Muscle of leg (tissue), 16 donors: ENCODE data around the gene CDY1B. TPM values are rescaled to one million over a fixed set of nuclear protein-coding genes. Genes with fewer than 3 reads are reported as not detected.
"Not testable (repeated sequence)": the region's sequence is repeated elsewhere in the genome, so short reads cannot be mapped to it uniquely, and the experiment has no call there.

Experiments
- DNase-seq: peaks from one replicate; pipeline ENCODE4 v3.0.0; 2013
- H3K27ac ChIP-seq: one replicate; pipeline ENCODE4 v1.5.1; 2013; ENCODE audit warnings: mild to moderate bottlenecking, low read length, control low read depth
- H3K27me3 ChIP-seq: one replicate; pipeline ENCODE4 v1.6.1; 2013; ENCODE audit warnings: low read length; ENCODE audit not compliant: control insufficient read depth, insufficient read depth
- H3K36me3 ChIP-seq: one replicate; pipeline ENCODE4 v1.6.1; 2013; ENCODE audit warnings: low read length; ENCODE audit not compliant: control insufficient read depth, insufficient read depth
- H3K4me1 ChIP-seq: one replicate; pipeline ENCODE4 v1.6.1; 2013; ENCODE audit warnings: low read length; ENCODE audit not compliant: control insufficient read depth, insufficient read depth
- H3K4me3 ChIP-seq: one replicate; pipeline ENCODE4 v1.5.1; 2013; ENCODE audit warnings: low read length, control low read depth
- H3K9me3 ChIP-seq: replicated peaks from 2 replicates; pipeline ENCODE4 v1.6.1; 2013; ENCODE audit warnings: low read depth, low read length; ENCODE audit not compliant: control insufficient read depth
- WGBS: methylation state at CpG from one replicate; pipeline ENCODE4 v1.1.5; 2013; ENCODE audit warnings: missing lambda C conversion rate; ENCODE audit not compliant: insufficient coverage; 5-methylcytosine and 5-hydroxymethylcytosine counted together
- long read RNA-seq, 11 donors: transcript quantifications; one replicate each; lab custom pipeline, GENCODE V29; 2026
- polyA plus RNA-seq, 8 donors: library from polyadenylated mRNA; unstranded; fragments of 120-200 nt; gene quantifications; one replicate each; pipeline versions ENCODE4 v1.2.1 to v1.2.3, GENCODE V29; 2013; ENCODE audit warnings: inconsistent platforms in 1 of 8, low replicate concordance in 1 of 8; ENCODE audit not compliant: insufficient read length in 8 of 8, insufficient read depth in 1 of 8
- total RNA-seq: library from RNA; stranded (reverse); fragments of 120-200 nt; gene quantifications from one replicate; pipeline ENCODE4 v1.2.4, GENCODE V29; 2013

The CDY1B gene, protein sequence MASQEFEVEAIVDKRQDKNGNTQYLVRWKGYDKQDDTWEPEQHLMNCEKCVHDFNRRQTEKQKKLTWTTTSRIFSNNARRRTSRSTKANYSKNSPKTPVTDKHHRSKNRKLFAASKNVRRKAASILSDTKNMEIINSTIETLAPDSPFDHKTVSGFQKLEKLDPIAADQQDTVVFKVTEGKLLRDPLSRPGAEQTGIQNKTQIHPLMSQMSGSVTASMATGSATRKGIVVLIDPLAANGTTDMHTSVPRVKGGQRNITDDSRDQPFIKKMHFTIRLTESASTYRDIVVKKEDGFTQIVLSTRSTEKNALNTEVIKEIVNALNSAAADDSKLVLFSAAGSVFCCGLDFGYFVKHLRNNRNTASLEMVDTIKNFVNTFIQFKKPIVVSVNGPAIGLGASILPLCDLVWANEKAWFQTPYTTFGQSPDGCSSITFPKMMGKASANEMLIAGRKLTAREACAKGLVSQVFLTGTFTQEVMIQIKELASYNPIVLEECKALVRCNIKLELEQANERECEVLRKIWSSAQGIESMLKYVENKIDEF
- total RNA-seq (not detected), polyA plus RNA-seq (not detected)
- long read RNA-seq, donor 1: 0 reads
- long read RNA-seq, donor 2: 0 reads
- long read RNA-seq, donor 3: 0 reads
- long read RNA-seq, donor 4: 0 reads
- long read RNA-seq, donor 5: 0 reads
- long read RNA-seq, donor 6: 0 reads
- long read RNA-seq, donor 7: 0 reads
- long read RNA-seq, donor 8: 0 reads
- long read RNA-seq, donor 9: 0 reads
- long read RNA-seq, donor 10: 0 reads
- long read RNA-seq, donor 11: 0 reads

DNA sequence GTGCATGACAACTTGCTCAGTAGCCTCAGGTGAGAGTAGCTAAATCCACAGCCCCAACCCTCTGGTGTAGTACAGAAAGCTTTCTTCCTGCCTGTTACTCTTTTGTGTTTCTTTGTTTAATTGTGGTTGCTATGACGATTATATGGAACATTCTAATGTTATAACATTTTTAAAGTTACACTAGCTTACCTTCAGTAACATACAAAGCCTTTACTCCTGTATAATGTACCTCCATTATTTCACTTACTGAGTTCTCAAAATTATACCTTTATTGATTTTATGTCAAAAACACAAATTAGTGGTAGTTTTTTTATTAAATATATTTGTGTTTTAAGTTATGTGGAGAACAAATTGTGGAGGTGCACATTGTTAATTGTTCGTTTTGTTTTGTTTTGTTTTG lies at the start of gene CDY1B:
CDY1B (minus strand) TSS at position 101 of the 400 bp plus-strand sequence. CDS start 331 bp downstream, outside the sequence.
- not testable (repeated sequence) for H3K27ac ChIP-seq, H3K4me3 ChIP-seq, H3K27me3 ChIP-seq, H3K4me1 ChIP-seq, H3K9me3 ChIP-seq, DNase-seq, H3K36me3 ChIP-seq
- no CpG with 5 or more reads among the region's 2 CpGs for WGBS

- not testable (repeated sequence) for H3K27me3 ChIP-seq, H3K4me3 ChIP-seq
Observed at GRCh38 chrY:24049525-24049924, 1.7 kb upstream of the CDY1B start.

DNA sequence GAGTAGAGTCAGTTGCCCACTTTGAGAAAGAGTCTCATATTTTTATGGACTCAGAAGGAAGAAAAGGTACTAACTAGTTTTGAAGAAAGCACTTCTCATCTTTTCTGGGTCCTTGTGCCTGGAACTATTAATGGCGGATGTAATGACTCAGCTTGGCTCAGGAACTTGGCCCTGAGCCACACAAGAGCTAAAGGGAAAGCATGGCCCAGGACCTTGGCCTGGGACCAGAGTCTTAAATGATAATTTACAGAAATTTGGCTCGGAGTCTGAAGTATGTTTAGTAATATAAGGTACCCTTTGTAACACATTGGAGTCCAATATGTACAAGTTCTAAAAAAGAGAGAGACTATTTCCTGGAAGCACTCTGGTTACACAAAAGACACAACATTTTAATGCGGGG lies 4.6 kb downstream of the CDY1B start:
- H3K4me1 ChIP-seq, H3K27me3 ChIP-seq, H3K36me3 ChIP-seq, H3K27ac ChIP-seq, H3K4me3 ChIP-seq, H3K9me3 ChIP-seq, DNase-seq: not testable (repeated sequence)
- no CpG with 5 or more reads among the region's 3 CpGs for WGBS

More at GRCh38 chrY:24049525-24049924, 1.7 kb upstream of the CDY1B start:
- DNase-seq, H3K4me1 ChIP-seq, H3K9me3 ChIP-seq, H3K27ac ChIP-seq, H3K36me3 ChIP-seq: not testable (repeated sequence)

DNA sequence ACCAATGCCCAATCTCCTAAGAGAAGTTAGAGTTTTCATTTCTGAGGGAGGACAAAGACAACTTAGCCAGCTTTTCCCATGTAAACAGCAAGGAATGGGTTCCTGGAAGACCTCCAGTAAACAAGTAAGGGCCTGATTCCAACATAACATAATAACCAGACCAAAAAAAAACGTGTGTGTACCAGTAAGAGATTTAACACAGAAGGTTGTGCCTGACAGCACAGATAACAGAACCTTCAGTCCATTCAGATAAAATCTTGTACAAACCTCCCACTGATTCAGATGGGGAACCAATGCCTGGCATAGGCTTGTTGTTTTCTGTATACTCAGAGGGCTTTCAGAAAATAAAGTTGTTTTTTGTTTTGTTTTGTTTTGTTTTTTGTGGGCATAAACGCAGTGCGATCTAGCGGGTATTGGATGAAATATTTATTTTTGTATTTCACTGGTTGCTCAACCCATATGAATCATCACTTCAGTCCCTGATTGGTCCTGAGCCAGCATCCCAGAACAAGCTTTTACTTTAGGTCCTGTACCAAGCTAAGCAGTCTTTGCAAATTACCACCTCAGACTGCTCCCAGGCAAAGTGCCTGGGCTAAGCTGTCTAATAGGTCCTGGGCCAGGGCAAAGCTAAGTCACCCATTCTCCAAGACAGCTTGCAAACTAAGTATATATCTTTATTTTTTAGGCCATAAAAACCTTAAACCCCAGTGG lies 8.7 kb downstream of the CDY1B start:
- DNase-seq, H3K4me3 ChIP-seq, H3K27me3 ChIP-seq, H3K9me3 ChIP-seq, H3K4me1 ChIP-seq, H3K36me3 ChIP-seq, H3K27ac ChIP-seq: not testable (repeated sequence)
- no CpG with 5 or more reads among the region's 4 CpGs for WGBS

GRCh38 chrY:24026212-24027103 lies 21.4 kb downstream of the CDY1B start:
- not testable (repeated sequence) for H3K4me1 ChIP-seq, H3K4me3 ChIP-seq, H3K36me3 ChIP-seq, H3K27ac ChIP-seq, H3K9me3 ChIP-seq, DNase-seq, H3K27me3 ChIP-seq
- WGBS: no CpG with 5 or more reads among the region's 9 CpGs
